ENCODE measurements around the gene FAM3A.

Gene FAM3A

DNA sequence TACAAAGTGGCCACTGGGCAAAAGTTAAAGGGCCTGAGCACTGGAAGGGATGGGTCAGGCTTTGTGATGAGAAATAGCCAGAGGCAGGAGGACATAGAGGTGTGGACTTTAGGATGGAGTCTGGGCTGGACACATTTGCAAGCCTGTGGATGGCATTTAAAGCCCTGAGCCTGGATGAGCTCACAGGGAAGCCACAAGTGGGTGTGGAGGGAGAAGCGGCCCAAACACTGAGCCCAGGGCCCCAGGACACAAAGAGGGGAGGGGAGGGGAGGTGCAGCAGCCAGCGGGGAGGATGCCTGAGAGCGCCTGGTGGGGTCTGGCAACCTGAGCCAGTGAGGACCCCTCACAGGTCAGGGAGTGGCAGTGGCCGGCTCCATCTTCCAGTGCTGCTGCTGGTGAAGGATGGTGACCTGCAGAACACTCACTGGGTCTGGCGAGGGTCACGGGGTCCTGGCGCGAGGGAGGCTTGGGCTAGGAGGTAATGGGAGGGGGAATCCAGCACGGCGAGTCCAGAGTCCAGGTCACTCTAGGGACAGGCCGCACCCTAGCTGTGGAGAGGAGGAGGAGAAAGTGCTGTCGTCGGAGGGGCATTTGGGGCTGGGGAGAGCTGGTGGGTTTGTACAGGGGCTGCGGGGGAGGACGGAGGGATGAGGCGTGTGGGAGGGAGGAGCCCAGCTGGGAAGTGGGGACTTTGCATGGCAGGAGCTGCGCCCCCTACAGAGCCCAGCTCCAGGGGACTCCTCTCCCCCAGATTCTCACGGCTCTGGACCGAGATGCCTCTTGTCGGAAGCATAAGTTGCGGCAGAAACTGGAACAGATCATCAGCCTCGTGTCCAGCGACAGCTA lies 44.0 kb downstream of the FAM3A start:
- TF ChIP-seq, protein P1, sequence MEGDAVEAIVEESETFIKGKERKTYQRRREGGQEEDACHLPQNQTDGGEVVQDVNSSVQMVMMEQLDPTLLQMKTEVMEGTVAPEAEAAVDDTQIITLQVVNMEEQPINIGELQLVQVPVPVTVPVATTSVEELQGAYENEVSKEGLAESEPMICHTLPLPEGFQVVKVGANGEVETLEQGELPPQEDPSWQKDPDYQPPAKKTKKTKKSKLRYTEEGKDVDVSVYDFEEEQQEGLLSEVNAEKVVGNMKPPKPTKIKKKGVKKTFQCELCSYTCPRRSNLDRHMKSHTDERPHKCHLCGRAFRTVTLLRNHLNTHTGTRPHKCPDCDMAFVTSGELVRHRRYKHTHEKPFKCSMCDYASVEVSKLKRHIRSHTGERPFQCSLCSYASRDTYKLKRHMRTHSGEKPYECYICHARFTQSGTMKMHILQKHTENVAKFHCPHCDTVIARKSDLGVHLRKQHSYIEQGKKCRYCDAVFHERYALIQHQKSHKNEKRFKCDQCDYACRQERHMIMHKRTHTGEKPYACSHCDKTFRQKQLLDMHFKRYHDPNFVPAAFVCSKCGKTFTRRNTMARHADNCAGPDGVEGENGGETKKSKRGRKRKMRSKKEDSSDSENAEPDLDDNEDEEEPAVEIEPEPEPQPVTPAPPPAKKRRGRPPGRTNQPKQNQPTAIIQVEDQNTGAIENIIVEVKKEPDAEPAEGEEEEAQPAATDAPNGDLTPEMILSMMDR (IDR thresholded peaks at IDR 0.05; ENCODE audit: low read length, missing control alignments), result no peak
- DNase-seq (ENCODE audit: low read depth), result no peak
- H3K4me3 ChIP-seq (replicated peaks; ENCODE audit: low read depth, low read length), result no peak overlapping the region

DNA sequence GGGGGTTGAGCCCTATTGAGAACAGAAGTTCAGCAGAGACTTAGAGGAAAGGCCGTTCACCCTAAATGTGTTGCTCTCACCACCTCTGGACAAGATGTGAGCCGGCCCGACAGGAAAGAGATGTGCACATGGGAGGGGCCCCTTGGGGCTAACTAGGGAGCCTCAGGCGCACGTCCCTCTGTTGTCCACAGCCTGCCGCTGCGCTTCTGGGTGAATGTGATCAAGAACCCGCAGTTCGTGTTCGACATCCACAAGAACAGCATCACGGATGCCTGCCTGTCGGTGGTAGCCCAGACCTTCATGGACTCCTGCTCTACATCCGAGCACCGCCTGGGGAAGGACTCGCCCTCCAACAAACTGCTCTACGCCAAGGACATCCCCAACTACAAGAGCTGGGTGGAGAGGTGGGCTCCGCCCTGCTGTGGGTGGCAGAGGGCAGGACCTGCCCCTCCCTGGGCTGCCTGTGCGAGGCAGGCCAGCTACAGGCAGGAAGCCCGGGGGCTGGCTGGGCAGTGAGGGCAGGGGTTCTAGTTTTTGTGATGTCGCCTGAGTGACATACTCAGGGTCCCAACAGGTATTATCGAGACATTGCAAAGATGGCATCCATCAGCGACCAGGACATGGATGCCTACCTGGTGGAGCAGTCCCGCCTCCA lies 45.0 kb downstream of the FAM3A start:
- no peak for DNase-seq (ENCODE audit: low read depth)
- no peak overlapping the region for H3K4me3 ChIP-seq (replicated peaks; ENCODE audit: low read depth, low read length)
- TF ChIP-seq, protein P1 (IDR thresholded peaks at IDR 0.05; ENCODE audit: low read length, missing control alignments), result no peak

DNA sequence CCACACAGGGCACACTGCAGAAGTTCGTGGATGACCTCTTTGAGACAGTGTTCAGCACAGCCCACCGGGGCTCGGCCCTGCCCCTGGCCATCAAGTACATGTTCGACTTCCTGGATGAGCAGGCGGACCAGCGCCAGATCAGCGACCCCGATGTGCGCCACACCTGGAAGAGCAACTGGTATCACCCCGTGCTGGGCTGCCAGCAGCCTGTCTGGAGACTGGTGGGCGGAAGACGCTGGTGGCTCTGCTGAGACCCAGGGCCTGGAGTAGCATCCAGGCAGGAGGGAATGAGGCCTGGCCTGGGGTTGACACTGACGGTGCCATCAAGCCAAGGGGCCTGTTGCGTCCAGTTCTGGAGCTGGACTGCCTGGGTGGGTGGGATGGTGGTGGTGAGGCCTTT lies 45.6 kb downstream of the FAM3A start:
- H3K4me3 ChIP-seq (replicated peaks; ENCODE audit: low read depth, low read length), result no peak overlapping the region
- TF ChIP-seq, protein P1 (IDR thresholded peaks at IDR 0.05; ENCODE audit: low read length, missing control alignments), result no peak
- DNase-seq (ENCODE audit: low read depth), result no peak

DNA sequence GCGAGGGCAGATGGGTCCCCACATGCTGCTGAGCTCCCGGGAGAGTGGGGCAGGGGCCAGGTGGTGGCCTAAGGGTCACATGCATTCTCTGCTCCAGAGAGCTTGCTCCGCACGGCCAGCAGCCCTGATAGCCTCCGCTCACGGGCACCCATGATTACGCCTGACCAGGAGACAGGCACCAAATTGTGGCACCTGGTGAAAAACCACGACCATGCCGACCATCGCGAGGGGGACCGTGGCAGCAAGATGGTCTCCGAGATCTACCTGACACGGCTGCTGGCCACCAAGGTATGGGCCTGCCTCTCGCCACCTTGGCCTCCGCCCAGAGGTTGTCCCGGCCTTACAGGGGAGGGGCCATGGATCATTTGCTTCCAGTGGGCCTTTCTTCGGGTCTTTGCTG lies 46.2 kb downstream of the FAM3A start:
- no peak overlapping the region for H3K4me3 ChIP-seq (replicated peaks; ENCODE audit: low read depth, low read length)
- DNase-seq (ENCODE audit: low read depth), result no peak
- TF ChIP-seq, protein P1 (IDR thresholded peaks at IDR 0.05; ENCODE audit: low read length, missing control alignments), result no peak

DNA sequence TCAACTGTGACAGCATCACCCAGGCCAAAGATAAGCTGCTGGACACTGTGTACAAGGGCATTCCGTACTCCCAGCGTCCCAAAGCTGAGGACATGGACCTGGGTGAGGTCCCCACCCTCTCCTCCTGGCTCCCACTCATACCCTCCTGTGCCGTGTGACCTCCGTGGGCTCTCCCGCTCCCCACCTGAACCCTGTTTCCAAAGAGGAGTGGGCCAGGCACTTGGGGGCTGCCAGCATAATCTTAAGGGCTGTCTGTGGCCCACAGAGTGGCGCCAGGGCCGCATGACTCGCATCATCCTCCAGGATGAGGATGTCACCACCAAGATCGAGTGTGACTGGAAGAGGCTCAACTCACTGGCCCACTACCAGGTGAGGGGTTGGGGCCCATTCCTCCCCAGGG lies 46.9 kb downstream of the FAM3A start:
- TF ChIP-seq, protein P1 (IDR thresholded peaks at IDR 0.05; ENCODE audit: low read length, missing control alignments), result no peak

DNA sequence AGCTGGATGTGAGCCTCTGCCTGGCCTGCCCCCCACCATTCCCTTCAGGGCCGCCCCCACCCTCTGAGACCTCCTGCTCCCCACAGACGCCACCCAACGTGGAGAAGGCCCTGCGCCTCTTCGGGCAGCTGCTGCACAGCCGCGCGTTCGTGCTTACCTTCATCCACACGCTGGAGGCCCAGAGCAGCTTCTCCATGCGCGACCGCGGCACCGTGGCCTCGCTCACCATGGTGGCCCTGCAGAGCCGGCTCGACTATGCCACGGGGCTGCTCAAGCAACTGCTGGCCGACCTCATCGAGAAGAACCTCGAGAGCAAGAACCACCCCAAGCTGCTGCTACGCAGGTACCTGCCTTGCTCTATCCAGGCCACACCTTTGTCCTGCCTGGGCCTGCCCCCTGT lies 47.8 kb downstream of the FAM3A start:
- TF ChIP-seq, protein P1 (IDR thresholded peaks at IDR 0.05; ENCODE audit: low read length, missing control alignments), result no peak
- H3K4me3 ChIP-seq (replicated peaks; ENCODE audit: low read depth, low read length), result no peak overlapping the region
- no peak for DNase-seq (ENCODE audit: low read depth)

More for the DNA sequence above, 46.9 kb downstream of the FAM3A start:
- H3K4me3 ChIP-seq (replicated peaks; ENCODE audit: low read depth, low read length), result no peak overlapping the region
- no peak for DNase-seq (ENCODE audit: low read depth)

Data from fibroblast of pulmonary artery (primary cell).